HG03045 (cell line): ENCODE measurements around the gene MYBPC2.

Source experiments
- ATAC-seq: cut with Tn5 transposase; IDR thresholded peaks from one replicate; pipeline ENCODE4 v1.9.1; 2021; ENCODE audit warnings: mild to moderate bottlenecking, moderate library complexity; ENCODE audit not compliant: unreplicated experiment

MYBPC2 gene

GRCh38 chr19:50409347-50409746, 23.3 kb upstream of the MYBPC2 start:
- ATAC-seq = no peak

GRCh38 chr19:50410109-50410508, 22.6 kb upstream of the MYBPC2 start:
- no peak for ATAC-seq

- ATAC-seq = no peak
Observed at GRCh38 chr19:50412419-50412818, 20.3 kb upstream of the MYBPC2 start.

GRCh38 chr19:50413096-50413495, 19.6 kb upstream of the MYBPC2 start:
- no peak for ATAC-seq

- no peak for ATAC-seq
Observed at GRCh38 chr19:50413531-50413930, 19.2 kb upstream of the MYBPC2 start.

- ATAC-seq = peak; percentile 19
Observed at GRCh38 chr19:50414864-50415660, 17.6 kb upstream of the MYBPC2 start.

- peak; percentile 38 for ATAC-seq
Observed at GRCh38 chr19:50415661-50416033, 17.0 kb upstream of the MYBPC2 start.

- ATAC-seq = no peak
Observed at GRCh38 chr19:50416034-50416977, 16.4 kb upstream of the MYBPC2 start.

- ATAC-seq = no peak
Observed at GRCh38 chr19:50417111-50418081, 15.3 kb upstream of the MYBPC2 start.

GRCh38 chr19:50418176-50419021, 14.3 kb upstream of the MYBPC2 start, which contains the start of gene SPIB:
SPIB (plus strand) TSS chr19:50418938; CDS start chr19:50418963, 25 bp downstream.
- no peak for ATAC-seq

GRCh38 chr19:50419022-50419579, 13.6 kb upstream of the MYBPC2 start:
- no peak for ATAC-seq

- no peak for ATAC-seq
Observed at GRCh38 chr19:50419580-50420035, 13.1 kb upstream of the MYBPC2 start.

GRCh38 chr19:50420127-50420526, 12.6 kb upstream of the MYBPC2 start:
- ATAC-seq = no peak

- no peak for ATAC-seq
Observed at GRCh38 chr19:50420808-50421207, 11.9 kb upstream of the MYBPC2 start.

- ATAC-seq = no peak
Observed at GRCh38 chr19:50422397-50423278, 10.1 kb upstream of the MYBPC2 start.

GRCh38 chr19:50423279-50424113, 9.2 kb upstream of the MYBPC2 start:
- ATAC-seq = no peak

- ATAC-seq = no peak
Observed at GRCh38 chr19:50425581-50425980, 7.1 kb upstream of the MYBPC2 start.
